ENCODE measurements around the gene ELMO1. TPM values are rescaled to one million over a fixed set of nuclear protein-coding genes. Genes with fewer than 3 reads are reported as not detected.

ELMO1 gene
- polyA plus RNA-seq, 1 donor (not counting 4 experiments of a cell fraction or from before 2014, with no cell fraction given): not detected

GRCh38 chr7:37380831-37381230 is 67.8 kb downstream of the ELMO1 start:
- no peak for FAIRE-seq

GRCh38 chr7:37379546-37380277 is 69.0 kb downstream of the ELMO1 start:
- Histone ChIP-seq H3K79me2 (ENCODE audit: control insufficient read depth, insufficient read depth, low read length) (no peaks in the 10 kb centered on the region), H3K27ac (ENCODE audit: control insufficient read depth, insufficient read depth, low read length) (no peak overlapping the region), H3K9ac (ENCODE audit: control insufficient read depth, extremely low read depth, insufficient read depth, low read length) (no peak overlapping the region), H2AFZ (ENCODE audit: control insufficient read depth, low read length) (no peak overlapping the region), H3K4me1 (ENCODE audit: control insufficient read depth, extremely low read depth, insufficient read depth, low read length) (no peaks in the 10 kb centered on the region), H3K9me1 (ENCODE audit: control insufficient read depth, extremely low read depth, insufficient read depth, low read length) (no peaks in the 10 kb centered on the region), H3K27me3 (ENCODE audit: control insufficient read depth, extremely low read depth, insufficient read depth, low read length) (no peaks in the 10 kb centered on the region), H3K36me3 (ENCODE audit: control insufficient read depth in 2 of 2, extremely low read depth in 1 of 2, insufficient read depth in 2 of 2, low read length in 2 of 2) (no peaks in the 10 kb centered on the region), H3K4me2 (ENCODE audit: control insufficient read depth, extremely low read depth, insufficient read depth, low read depth, low read length) (no peak overlapping the region), H3K4me3 (ENCODE audit: control insufficient read depth in 2 of 3, extremely low read depth in 1 of 3, insufficient read depth in 2 of 3, low read depth in 1 of 3, low read length in 3 of 3) (no peak overlapping the region), H4K20me1 (ENCODE audit: control insufficient read depth, extremely low read depth, insufficient read depth, low read length) (no peaks in the 10 kb centered on the region), H3K9me3 (ENCODE audit: control insufficient read depth, low read depth, low read length) (no peaks in the 10 kb centered on the region)
- dilution Hi-C loops (cut with MboI; ENCODE audit: extremely low pct_ligation_motif_present, low sequenced_read_pairs): no loop called here
- TF ChIP-seq EZH2 (IDR thresholded peaks at IDR 0.05; ENCODE audit: low read length) (no peak), CTCF (optimal IDR thresholded peaks at IDR 0.05 in 1 of 3, IDR thresholded peaks at IDR 0.05 in 1 of 3, conservative IDR thresholded peaks at IDR 0.05 in 1 of 3; ENCODE audit: extremely low read depth in 1 of 3, insufficient read depth in 2 of 3, low read length in 3 of 3) (no peak)
- DNase-seq (ENCODE audit: low read depth, low spot score) (no peak), FAIRE-seq (no peak)

More at GRCh38 chr7:37380831-37381230, 67.8 kb downstream of the ELMO1 start:
- no peak overlapping the region for H3K4me2 ChIP-seq (ENCODE audit: control insufficient read depth, extremely low read depth, insufficient read depth, low read depth, low read length)
- no peaks in the 10 kb centered on the region for H3K27me3 ChIP-seq (ENCODE audit: control insufficient read depth, extremely low read depth, insufficient read depth, low read length)
- no peak overlapping the region for H3K4me3 ChIP-seq (ENCODE audit: control insufficient read depth in 2 of 3, extremely low read depth in 1 of 3, insufficient read depth in 2 of 3, low read depth in 1 of 3, low read length in 3 of 3)
- no peaks in the 10 kb centered on the region for H3K36me3 ChIP-seq (ENCODE audit: control insufficient read depth in 2 of 2, extremely low read depth in 1 of 2, insufficient read depth in 2 of 2, low read length in 2 of 2)
- no peak overlapping the region for H3K9ac ChIP-seq (ENCODE audit: control insufficient read depth, extremely low read depth, insufficient read depth, low read length)
- H4K20me1 ChIP-seq (ENCODE audit: control insufficient read depth, extremely low read depth, insufficient read depth, low read length): no peaks in the 10 kb centered on the region
- TF ChIP-seq EZH2 (IDR thresholded peaks at IDR 0.05; ENCODE audit: low read length) (no peak), CTCF (optimal IDR thresholded peaks at IDR 0.05 in 1 of 3, IDR thresholded peaks at IDR 0.05 in 1 of 3, conservative IDR thresholded peaks at IDR 0.05 in 1 of 3; ENCODE audit: extremely low read depth in 1 of 3, insufficient read depth in 2 of 3, low read length in 3 of 3) (no peak)
- H3K9me1 ChIP-seq (ENCODE audit: control insufficient read depth, extremely low read depth, insufficient read depth, low read length): no peaks in the 10 kb centered on the region
- dilution Hi-C loops (cut with MboI; ENCODE audit: extremely low pct_ligation_motif_present, low sequenced_read_pairs): no loop called here
- no peaks in the 10 kb centered on the region for H3K79me2 ChIP-seq (ENCODE audit: control insufficient read depth, insufficient read depth, low read length)
- DNase-seq (ENCODE audit: low read depth, low spot score): no peak
- H3K27ac ChIP-seq (ENCODE audit: control insufficient read depth, insufficient read depth, low read length): no peak overlapping the region
- no peak overlapping the region for H2AFZ ChIP-seq (ENCODE audit: control insufficient read depth, low read length)
- H3K4me1 ChIP-seq (ENCODE audit: control insufficient read depth, extremely low read depth, insufficient read depth, low read length): no peaks in the 10 kb centered on the region
- no peaks in the 10 kb centered on the region for H3K9me3 ChIP-seq (ENCODE audit: control insufficient read depth, low read depth, low read length)

Data from keratinocyte (primary cell).